ENCODE measurements around the gene USH1C. TPM values are rescaled to one million over a fixed set of nuclear protein-coding genes. Genes with fewer than 3 reads are reported as not detected.

USH1C gene
- total RNA-seq, 1 donor from 2014 or later, result 0.19 TPM

- DNase-seq (ENCODE audit: low spot score), result no peak
Measured at GRCh38 chr11:17508791-17509190, 35.4 kb downstream of the USH1C start.

- no peak for DNase-seq (ENCODE audit: low spot score)
Measured at GRCh38 chr11:17508306-17508705, 35.9 kb downstream of the USH1C start.

GRCh38 chr11:17507773-17508172 lies 36.4 kb downstream of the USH1C start:
- no peak for DNase-seq (ENCODE audit: low spot score)

- no peak for DNase-seq (ENCODE audit: low spot score)
Measured at GRCh38 chr11:17506942-17507341, 37.3 kb downstream of the USH1C start.

- DNase-seq (ENCODE audit: low spot score), result no peak
Measured at GRCh38 chr11:17506314-17506713, 37.9 kb downstream of the USH1C start.

- no peak for DNase-seq (ENCODE audit: low spot score)
Measured at GRCh38 chr11:17505146-17505545, 39.1 kb downstream of the USH1C start.

GRCh38 chr11:17504330-17505107 lies 39.7 kb downstream of the USH1C start:
- DNase-seq (ENCODE audit: low spot score), result no peak

GRCh38 chr11:17502630-17503029 lies 41.6 kb downstream of the USH1C start:
- DNase-seq (ENCODE audit: low spot score), result no peak

- no peak for DNase-seq (ENCODE audit: low spot score)
Measured at GRCh38 chr11:17500673-17501072, 43.5 kb downstream of the USH1C start.

- DNase-seq (ENCODE audit: low spot score), result no peak
Measured at GRCh38 chr11:17498475-17498874, 45.7 kb downstream of the USH1C start.

GRCh38 chr11:17498058-17498457 lies 46.2 kb downstream of the USH1C start:
- no peak for DNase-seq (ENCODE audit: low spot score)

- DNase-seq (ENCODE audit: low spot score), result no peak
Measured at GRCh38 chr11:17496406-17496805, 47.8 kb downstream of the USH1C start.

- no peak for DNase-seq (ENCODE audit: low spot score)
Measured at GRCh38 chr11:17494019-17494418, 50.2 kb downstream of the USH1C start.

- no peak for DNase-seq (ENCODE audit: low spot score)
Measured at GRCh38 chr11:17490938-17491337, 53.3 kb downstream of the USH1C start.

- no peak for DNase-seq (ENCODE audit: low spot score)
Measured at GRCh38 chr11:17490232-17490631, 54.0 kb downstream of the USH1C start.

GRCh38 chr11:17489751-17490150 lies 54.5 kb downstream of the USH1C start:
- DNase-seq (ENCODE audit: low spot score), result no peak

GRCh38 chr11:17488563-17488962 lies 55.7 kb downstream of the USH1C start:
- DNase-seq (ENCODE audit: low spot score), result no peak

GRCh38 chr11:17486646-17487045 lies 57.6 kb downstream of the USH1C start:
- DNase-seq (ENCODE audit: low spot score), result no peak

- DNase-seq (ENCODE audit: low spot score), result no peak
Measured at GRCh38 chr11:17483505-17483904, 60.7 kb downstream of the USH1C start.

GRCh38 chr11:17481905-17482304 lies 62.3 kb downstream of the USH1C start:
- DNase-seq (ENCODE audit: low spot score), result no peak

- DNase-seq (ENCODE audit: low spot score), result no peak
Measured at GRCh38 chr11:17479284-17480214, 64.7 kb downstream of the USH1C start.

GRCh38 chr11:17478070-17478469 lies 66.1 kb downstream of the USH1C start:
- no peak for DNase-seq (ENCODE audit: low spot score)
